ENCODE measurements around the gene HOXC5. TPM values are rescaled to one million over a fixed set of nuclear protein-coding genes. Genes with fewer than 3 reads are reported as not detected.

The HOXC5 gene
- total RNA-seq, 2 experiments from 2014 or later, result not detected

GRCh38 chr12:54030442-54030801 lies 2.4 kb upstream of the HOXC5 start:
- Histone ChIP-seq H3K9me2 (ENCODE audit: insufficient read depth, low read length) (no peaks in the 10 kb centered on the region), H4K20me1 (ENCODE audit: insufficient read depth, low read length) (no peaks in the 10 kb centered on the region), H3K79me2 (ENCODE audit: insufficient read depth, low read depth, low read length) (no peaks in the 10 kb centered on the region), H3K4me1 (ENCODE audit: insufficient read depth, low read length, poor library complexity, severe bottlenecking) (peaks cover 47% of the 10 kb centered on the region), H2AFZ (ENCODE audit: low read length) (no peak overlapping the region), H3K27ac (ENCODE audit: low read depth, low read length, poor library complexity, severe bottlenecking) (no peak overlapping the region), H3K4me3 (ENCODE audit: low read depth, low read length, poor library complexity, severe bottlenecking) (no peak overlapping the region), H3K36me3 (ENCODE audit: insufficient read depth, low read length) (no peaks in the 10 kb centered on the region), H3K4me2 (ENCODE audit: low read length) (no peak overlapping the region), H3K9me3 (ENCODE audit: low read length) (no peaks in the 10 kb centered on the region)
- intact Hi-C loops (cut with micrococcal nuclease; ENCODE audit: unreplicated experiment), result no loop called here
- POLR2A ChIA-PET, result no interaction called here
- TF ChIP-seq CTCF (conservative IDR thresholded peaks at IDR 0.05; ENCODE audit: low read length) (no peak), EZH2phosphoT487 (IDR thresholded peaks at IDR 0.05; ENCODE audit: borderline replicate concordance, low read depth, low read length) (no peak)
- DNase-seq (ENCODE audit: low spot score), result no peak
- BruUV-seq (replicated peaks), result no TSS peak
- CTCF ChIA-PET (ENCODE audit: unreplicated experiment), result interaction anchor here (0.9 kb wide), 1 partner anchor 22 kb away, joined by 4 read pairs; no protein-coding TSS in a partner anchor

- no peak overlapping the region for H3K4me2 ChIP-seq (ENCODE audit: low read length)
- H3K36me3 ChIP-seq (ENCODE audit: insufficient read depth, low read length), result no peaks in the 10 kb centered on the region
- no peak overlapping the region for H3K4me3 ChIP-seq (ENCODE audit: low read depth, low read length, poor library complexity, severe bottlenecking)
- H2AFZ ChIP-seq (ENCODE audit: low read length), result no peak overlapping the region
- DNase-seq (ENCODE audit: low spot score), result no peak
- ChIA-PET CTCF (ENCODE audit: unreplicated experiment) (interaction anchor here (0.8 to 0.9 kb wide), 2 partner anchors 14 to 21 kb away, joined by 3 to 4 read pairs; no protein-coding TSS in a partner anchor), POLR2A (no interaction called here)
- H3K9me2 ChIP-seq (ENCODE audit: insufficient read depth, low read length), result no peaks in the 10 kb centered on the region
- intact Hi-C loops (cut with micrococcal nuclease; ENCODE audit: unreplicated experiment), result no loop called here
- H4K20me1 ChIP-seq (ENCODE audit: insufficient read depth, low read length), result no peaks in the 10 kb centered on the region
- H3K4me1 ChIP-seq (ENCODE audit: insufficient read depth, low read length, poor library complexity, severe bottlenecking), result peaks cover 47% of the 10 kb centered on the region
- BruUV-seq (replicated peaks), result no TSS peak
- no peaks in the 10 kb centered on the region for H3K9me3 ChIP-seq (ENCODE audit: low read length)
- no peak overlapping the region for H3K27ac ChIP-seq (ENCODE audit: low read depth, low read length, poor library complexity, severe bottlenecking)
- H3K79me2 ChIP-seq (ENCODE audit: insufficient read depth, low read depth, low read length), result no peaks in the 10 kb centered on the region
- no peak for TF ChIP-seq CTCF (conservative IDR thresholded peaks at IDR 0.05; ENCODE audit: low read length)
- TF ChIP-seq EZH2phosphoT487 (IDR thresholded peaks at IDR 0.05; ENCODE audit: borderline replicate concordance, low read depth, low read length), result no peak
Observed at GRCh38 chr12:54030889-54031471, 1.9 kb upstream of the HOXC5 start.

- Histone ChIP-seq H2AFZ (ENCODE audit: low read length) (no peak overlapping the region), H3K4me1 (ENCODE audit: insufficient read depth, low read length, poor library complexity, severe bottlenecking) (peaks cover 47% of the 10 kb centered on the region), H3K36me3 (ENCODE audit: insufficient read depth, low read length) (no peaks in the 10 kb centered on the region), H4K20me1 (ENCODE audit: insufficient read depth, low read length) (no peaks in the 10 kb centered on the region), H3K9me2 (ENCODE audit: insufficient read depth, low read length) (no peaks in the 10 kb centered on the region), H3K9me3 (ENCODE audit: low read length) (no peaks in the 10 kb centered on the region), H3K4me3 (ENCODE audit: low read depth, low read length, poor library complexity, severe bottlenecking) (no peak overlapping the region), H3K27ac (ENCODE audit: low read depth, low read length, poor library complexity, severe bottlenecking) (no peak overlapping the region), H3K4me2 (ENCODE audit: low read length) (no peak overlapping the region), H3K79me2 (ENCODE audit: insufficient read depth, low read depth, low read length) (no peaks in the 10 kb centered on the region)
- intact Hi-C loops (cut with micrococcal nuclease; ENCODE audit: unreplicated experiment), result no loop called here
- TF ChIP-seq CTCF (conservative IDR thresholded peaks at IDR 0.05; ENCODE audit: low read length), result no peak
- no peak for TF ChIP-seq EZH2phosphoT487 (IDR thresholded peaks at IDR 0.05; ENCODE audit: borderline replicate concordance, low read depth, low read length)
- CTCF ChIA-PET (ENCODE audit: unreplicated experiment), result interaction anchor here (0.8 to 1.4 kb wide), 4 partner anchors 14 to 171 kb away, joined by 3 to 10 read pairs (median 6); no protein-coding TSS in a partner anchor
- BruUV-seq (replicated peaks), result no TSS peak
- POLR2A ChIA-PET, result interaction anchor here (1.3 to 1.8 kb wide), 2 partner anchors 159 to 170 kb away, joined by 4 to 9 read pairs; no protein-coding TSS in a partner anchor
- DNase-seq (ENCODE audit: low spot score), result no peak
Observed at GRCh38 chr12:54031480-54031879, 1.4 kb upstream of the HOXC5 start.

Measured in OCI-LY7 (cell line).